ENCODE measurements around the gene EEF2. TPM values are rescaled to one million over a fixed set of nuclear protein-coding genes. Genes with fewer than 3 reads are reported as not detected.
"Not testable (repeated sequence)": the region's sequence is repeated elsewhere in the genome, so short reads cannot be mapped to it uniquely, and the experiment has no call there.

Gene EEF2
- total RNA-seq, 1 experiment from 2014 or later, result 1,386 TPM

GRCh38 chr19:4014541-4015491 lies 29.6 kb upstream of the EEF2 start:
- no peak for DNase-seq (ENCODE audit: low read depth)

- DNase-seq (ENCODE audit: low read depth), result no peak
Observed at GRCh38 chr19:4013886-4014540, 28.8 kb upstream of the EEF2 start.

GRCh38 chr19:4012975-4013634 lies 27.8 kb upstream of the EEF2 start:
- no peak for DNase-seq (ENCODE audit: low read depth)

GRCh38 chr19:4012092-4012974 lies 27.1 kb upstream of the EEF2 start:
- DNase-seq (ENCODE audit: low read depth), result no peak

GRCh38 chr19:4011430-4011829 lies 26.2 kb upstream of the EEF2 start:
- not testable (repeated sequence) for DNase-seq (ENCODE audit: low read depth)

GRCh38 chr19:4010808-4011110 lies 25.5 kb upstream of the EEF2 start:
- DNase-seq (ENCODE audit: low read depth), result no peak

GRCh38 chr19:4009990-4010807 lies 24.9 kb upstream of the EEF2 start:
- no peak for DNase-seq (ENCODE audit: low read depth)

- DNase-seq (ENCODE audit: low read depth), result peak; percentile 41
Observed at GRCh38 chr19:4007836-4008539, 22.7 kb upstream of the EEF2 start.

GRCh38 chr19:4007021-4007835 lies 22.0 kb upstream of the EEF2 start, which contains the start of gene PIAS4:
TSS of gene PIAS4 (plus strand) at chr19:4007736. CDS start at chr19:4007761, 25 bp downstream.
- DNase-seq (ENCODE audit: low read depth), result peak; percentile 99

GRCh38 chr19:4005436-4005835 lies 20.2 kb upstream of the EEF2 start:
- DNase-seq (ENCODE audit: low read depth), result not testable (repeated sequence)

- not testable (repeated sequence) for DNase-seq (ENCODE audit: low read depth)
Observed at GRCh38 chr19:4000798-4001197, 15.5 kb upstream of the EEF2 start.

- not testable (repeated sequence) for DNase-seq (ENCODE audit: low read depth)
Observed at GRCh38 chr19:3998667-3999412, 13.6 kb upstream of the EEF2 start.

GRCh38 chr19:3995607-3996006 lies 10.3 kb upstream of the EEF2 start:
- DNase-seq (ENCODE audit: low read depth), result no peak

GRCh38 chr19:3990815-3991117 lies 5.5 kb upstream of the EEF2 start:
- DNase-seq (ENCODE audit: low read depth), result no peak

GRCh38 chr19:3987619-3988371 lies 2.5 kb upstream of the EEF2 start:
- DNase-seq (ENCODE audit: low read depth), result peak; percentile 90

GRCh38 chr19:3986260-3987041 lies 1.2 kb upstream of the EEF2 start:
- peak; percentile 78 for DNase-seq (ENCODE audit: low read depth)

All from Daoy (cell line).